ENCODE data around the gene CAV1. TPM values are rescaled to one million over a fixed set of nuclear protein-coding genes. Genes with fewer than 3 reads are reported as not detected.
A peak's percentile ranks its signal among the peaks of the same experiment; 100 is the strongest.

The CAV1 gene
- total RNA-seq, 4 donors from 2014 or later = 183 to 351 (median 300) TPM

DNA sequence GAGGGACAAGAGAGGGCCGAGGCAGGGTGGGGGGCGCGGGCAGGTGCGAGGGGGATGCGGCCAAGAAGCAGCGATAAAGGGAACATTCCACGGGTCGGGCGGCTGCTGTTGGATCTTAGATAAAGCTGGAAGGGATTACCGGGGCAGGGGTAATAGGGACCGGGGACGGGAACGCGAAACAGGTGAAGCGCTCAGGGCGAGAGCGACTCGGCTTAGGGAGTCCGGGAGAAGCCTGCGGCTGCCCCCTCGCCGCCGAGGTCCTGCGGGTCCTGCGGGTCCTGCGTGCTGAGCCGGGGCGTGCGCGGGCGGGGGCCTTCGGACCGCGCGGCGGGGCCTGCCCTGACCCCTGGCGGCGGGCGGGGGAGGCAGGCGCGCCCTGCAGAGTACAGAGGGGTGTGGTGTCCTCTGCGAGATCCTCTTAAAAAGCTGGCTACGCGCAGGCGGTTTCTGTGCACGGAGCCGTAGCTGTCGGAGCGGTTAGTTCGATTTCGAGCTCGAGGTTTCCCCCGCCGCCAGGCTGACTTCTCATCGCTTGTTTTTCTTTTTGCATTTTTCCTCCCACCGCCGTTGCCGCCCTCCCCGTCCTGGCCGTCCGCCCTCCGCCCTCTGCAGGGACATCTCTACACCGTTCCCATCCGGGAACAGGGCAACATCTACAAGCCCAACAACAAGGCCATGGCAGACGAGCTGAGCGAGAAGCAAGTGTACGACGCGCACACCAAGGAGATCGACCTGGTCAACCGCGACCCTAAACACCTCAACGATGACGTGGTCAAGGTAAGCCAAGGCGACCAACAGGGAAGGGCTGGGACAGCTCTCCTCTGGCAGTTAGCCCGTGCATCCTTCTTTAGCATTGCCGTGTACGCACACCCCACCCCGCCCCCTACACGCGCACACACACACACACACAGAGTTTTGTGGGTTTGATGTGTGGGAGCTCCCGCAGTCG, 1.4 kb downstream of the CAV1 start:
- peak; percentile 79 to 83 for DNase-seq
- TF ChIP-seq CTCF (IDR thresholded peaks at IDR 0.05) (peak; percentile 67 to 93 (median 86)), POLR2A (IDR thresholded peaks at IDR 0.05) (peak; percentile 76)
- H3K36me3 ChIP-seq = no peaks in the 10 kb centered on the region
- no peaks in the 10 kb centered on the region for H3K27me3 ChIP-seq
- peak overlapping the region; percentile 62 to 73 for H3K4me3 ChIP-seq
- no peaks in the 10 kb centered on the region for H3K9me3 ChIP-seq
- peak overlapping the region; percentile 96 for H3K27ac ChIP-seq
- intact Hi-C loops (cut with DNase I; ENCODE audit: low total_unique reads) = loop anchor here (10.0 kb wide), 1 partner anchor 59 kb away; no protein-coding TSS in a partner anchor
- peaks cover 0 to 11% of the 10 kb centered on the region in 2 donors for H3K4me1 ChIP-seq

GRCh38 chr7:116526897-116527296, 2.1 kb downstream of the CAV1 start:
- intact Hi-C loops (cut with DNase I; ENCODE audit: low total_unique reads) = loop anchor here (10.0 kb wide), 1 partner anchor 58 kb away; no protein-coding TSS in a partner anchor
- Histone ChIP-seq H3K27me3 (no peaks in the 10 kb centered on the region), H3K4me3 (peak overlapping the region; percentile 62 to 73), H3K4me1 (peaks cover 0 to 11% of the 10 kb centered on the region in 2 donors), H3K27ac (peak overlapping the region; percentile 96), H3K36me3 (no peaks in the 10 kb centered on the region), H3K9me3 (no peaks in the 10 kb centered on the region)
- TF ChIP-seq CTCF (IDR thresholded peaks at IDR 0.05) (no peak), POLR2A (IDR thresholded peaks at IDR 0.05) (no peak)
- no peak for DNase-seq

DNA sequence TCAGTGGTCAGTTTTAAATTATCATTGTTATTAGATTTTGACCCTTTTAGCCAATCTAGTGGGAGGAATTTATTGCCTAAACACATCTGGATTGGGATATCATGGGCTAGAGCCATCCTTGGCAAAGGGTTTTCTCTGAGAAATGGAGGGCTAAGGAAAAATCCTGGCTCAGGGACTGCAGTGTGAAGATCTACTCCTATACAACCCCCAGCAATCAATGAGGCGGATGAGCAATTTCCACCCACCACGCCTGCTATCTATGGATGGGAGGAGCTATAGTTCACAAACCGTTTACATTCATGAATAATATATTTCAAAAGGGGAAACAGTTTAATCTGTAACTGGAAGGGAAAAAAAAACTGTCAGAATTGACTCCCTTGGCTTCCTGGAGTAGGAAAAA, 2.7 kb downstream of the CAV1 start:
- no peaks in the 10 kb centered on the region for H3K27me3 ChIP-seq
- TF ChIP-seq CTCF (IDR thresholded peaks at IDR 0.05) (no peak), POLR2A (IDR thresholded peaks at IDR 0.05) (no peak)
- intact Hi-C loops (cut with DNase I; ENCODE audit: low total_unique reads) = loop anchor here (10.0 kb wide), 1 partner anchor 57 kb away; no protein-coding TSS in a partner anchor
- no peaks in the 10 kb centered on the region for H3K36me3 ChIP-seq
- H3K4me1 ChIP-seq = peaks cover 0 to 11% of the 10 kb centered on the region in 2 donors
- H3K27ac ChIP-seq = peak overlapping the region; percentile 96
- H3K9me3 ChIP-seq = no peaks in the 10 kb centered on the region
- no peak for DNase-seq
- peak overlapping the region; percentile 62 to 73 for H3K4me3 ChIP-seq

GRCh38 chr7:116528008-116528789, 3.4 kb downstream of the CAV1 start:
- intact Hi-C loops (cut with DNase I; ENCODE audit: low total_unique reads) = loop anchor here (10.0 kb wide), 1 partner anchor 57 kb away; no protein-coding TSS in a partner anchor
- DNase-seq = peak; percentile 71 to 79
- no peaks in the 10 kb centered on the region for H3K27me3 ChIP-seq
- H3K9me3 ChIP-seq = no peaks in the 10 kb centered on the region
- H3K4me3 ChIP-seq = peak overlapping the region; percentile 62 to 73
- H3K27ac ChIP-seq = peak overlapping the region; percentile 96
- H3K36me3 ChIP-seq = no peaks in the 10 kb centered on the region
- TF ChIP-seq CTCF (IDR thresholded peaks at IDR 0.05) = no peak
- peak in 1 of 2 donors; percentile 21 for TF ChIP-seq POLR2A (IDR thresholded peaks at IDR 0.05)
- H3K4me1 ChIP-seq = peaks cover 0 to 11% of the 10 kb centered on the region in 2 donors
